Fibroblast of lung (primary cell): ENCODE data around the gene NUP160. TPM values are rescaled to one million over a fixed set of nuclear protein-coding genes. Genes with fewer than 3 reads are reported as not detected.

Experiments used
- DNase-seq, 2 donors: peaks; one replicate each; pipeline versions ENCODE4 v3.0.0 to v3.0.0-alpha.2; 2010; ENCODE audit warnings: low read depth in 2 of 2
- H2AFZ ChIP-seq: 2 replicates; pipeline ENCODE4 v1.5.1; 2012; ENCODE audit warnings: low read length, control low read depth, inconsistent platforms
- H3K27ac ChIP-seq: 2 replicates; pipeline ENCODE4 v1.5.1; 2011; ENCODE audit warnings: low read length, control low read depth; ENCODE audit not compliant: insufficient read depth
- H3K27me3 ChIP-seq: 2 replicates; pipeline ENCODE4 v1.5.1; 2011; ENCODE audit warnings: mild to moderate bottlenecking, low read length; ENCODE audit not compliant: control insufficient read depth, insufficient read depth
- H3K36me3 ChIP-seq: 2 replicates; pipeline ENCODE4 v1.5.1; 2011; ENCODE audit warnings: low read length; ENCODE audit not compliant: control insufficient read depth, insufficient read depth
- H3K4me1 ChIP-seq: 2 replicates; pipeline ENCODE4 v1.5.1; 2011; ENCODE audit warnings: low read length; ENCODE audit not compliant: control insufficient read depth, insufficient read depth; ENCODE audit errors: extremely low read depth
- H3K4me2 ChIP-seq: 2 replicates; pipeline ENCODE4 v1.5.1; 2011; ENCODE audit warnings: low read length, control low read depth; ENCODE audit not compliant: insufficient read depth; ENCODE audit errors: extremely low read depth
- H3K4me3 ChIP-seq, 4 experiments: fragments of 200-600 bp in 1 of 4; sonication (generic) in 1 of 4; replicated peaks in 1 of 4; 2 replicates each; pipeline ENCODE4 v1.5.1; 2011 to 2016; ENCODE audit warnings: low read length in 4 of 4, low read depth in 3 of 4, mild to moderate bottlenecking in 3 of 4, control low read depth in 2 of 4, inconsistent platforms in 1 of 4, mixed read lengths in 1 of 4; ENCODE audit not compliant: insufficient read depth in 1 of 4; ENCODE audit errors: control extremely low read depth in 1 of 4
- H3K79me2 ChIP-seq: 2 replicates; pipeline ENCODE4 v1.5.1; 2012; ENCODE audit warnings: mild to moderate bottlenecking, low read length, inconsistent platforms; ENCODE audit not compliant: control insufficient read depth, insufficient read depth
- H3K9ac ChIP-seq: 2 replicates; pipeline ENCODE4 v1.5.1; 2011; ENCODE audit warnings: mild to moderate bottlenecking, low read length, control low read depth; ENCODE audit not compliant: insufficient read depth
- H3K9me3 ChIP-seq: 2 replicates; pipeline ENCODE4 v1.5.1; 2012; ENCODE audit warnings: low read depth, low read length; ENCODE audit not compliant: control insufficient read depth, insufficient read depth
- H4K20me1 ChIP-seq: 2 replicates; pipeline ENCODE4 v1.5.1; 2011; ENCODE audit warnings: low read length; ENCODE audit not compliant: control insufficient read depth, insufficient read depth; ENCODE audit errors: extremely low read depth
- CTCF ChIP-seq, 2 donors: IDR thresholded peaks in 1 of 2; conservative IDR thresholded peaks in 1 of 2; 1 replicate in 1 of 2; 2 replicates in 1 of 2; pipeline ENCODE4 v1.5.1; 2011 to 2012; ENCODE audit warnings: low read length in 2 of 2, control low read depth in 1 of 2, inconsistent platforms in 1 of 2, low read depth in 1 of 2, mild to moderate bottlenecking in 1 of 2
- EZH2 ChIP-seq: IDR thresholded peaks from 2 replicates; pipeline ENCODE4 v1.5.1; 2012; ENCODE audit warnings: low read length, control low read depth, mild to moderate bottlenecking; ENCODE audit errors: missing control alignments
- polyA minus RNA-seq: library from RNA; depleted of rRNA, polyadenylated mRNA; stranded (reverse); fragments of >200 nt; gene quantifications from 2 replicates; pipeline ENCODE4 v1.2.3, GENCODE V29; 2011; ENCODE audit warnings: low replicate concordance
- polyA plus RNA-seq, 2 donors: library from polyadenylated mRNA; depleted of rRNA in 1 of 2; stranded (reverse) in 1 of 2; unstranded in 1 of 2; fragments of >200 nt; gene quantifications; 2 replicates each; pipeline ENCODE4 v1.2.1, GENCODE V29; 2011 to 2012; ENCODE audit warnings: missing spikeins in 1 of 2
- total RNA-seq: library from RNA; depleted of rRNA; stranded (reverse); fragments of >200 nt; gene quantifications from 2 replicates; pipeline ENCODE4 v1.2.1, GENCODE V29; 2014

Gene NUP160, protein sequence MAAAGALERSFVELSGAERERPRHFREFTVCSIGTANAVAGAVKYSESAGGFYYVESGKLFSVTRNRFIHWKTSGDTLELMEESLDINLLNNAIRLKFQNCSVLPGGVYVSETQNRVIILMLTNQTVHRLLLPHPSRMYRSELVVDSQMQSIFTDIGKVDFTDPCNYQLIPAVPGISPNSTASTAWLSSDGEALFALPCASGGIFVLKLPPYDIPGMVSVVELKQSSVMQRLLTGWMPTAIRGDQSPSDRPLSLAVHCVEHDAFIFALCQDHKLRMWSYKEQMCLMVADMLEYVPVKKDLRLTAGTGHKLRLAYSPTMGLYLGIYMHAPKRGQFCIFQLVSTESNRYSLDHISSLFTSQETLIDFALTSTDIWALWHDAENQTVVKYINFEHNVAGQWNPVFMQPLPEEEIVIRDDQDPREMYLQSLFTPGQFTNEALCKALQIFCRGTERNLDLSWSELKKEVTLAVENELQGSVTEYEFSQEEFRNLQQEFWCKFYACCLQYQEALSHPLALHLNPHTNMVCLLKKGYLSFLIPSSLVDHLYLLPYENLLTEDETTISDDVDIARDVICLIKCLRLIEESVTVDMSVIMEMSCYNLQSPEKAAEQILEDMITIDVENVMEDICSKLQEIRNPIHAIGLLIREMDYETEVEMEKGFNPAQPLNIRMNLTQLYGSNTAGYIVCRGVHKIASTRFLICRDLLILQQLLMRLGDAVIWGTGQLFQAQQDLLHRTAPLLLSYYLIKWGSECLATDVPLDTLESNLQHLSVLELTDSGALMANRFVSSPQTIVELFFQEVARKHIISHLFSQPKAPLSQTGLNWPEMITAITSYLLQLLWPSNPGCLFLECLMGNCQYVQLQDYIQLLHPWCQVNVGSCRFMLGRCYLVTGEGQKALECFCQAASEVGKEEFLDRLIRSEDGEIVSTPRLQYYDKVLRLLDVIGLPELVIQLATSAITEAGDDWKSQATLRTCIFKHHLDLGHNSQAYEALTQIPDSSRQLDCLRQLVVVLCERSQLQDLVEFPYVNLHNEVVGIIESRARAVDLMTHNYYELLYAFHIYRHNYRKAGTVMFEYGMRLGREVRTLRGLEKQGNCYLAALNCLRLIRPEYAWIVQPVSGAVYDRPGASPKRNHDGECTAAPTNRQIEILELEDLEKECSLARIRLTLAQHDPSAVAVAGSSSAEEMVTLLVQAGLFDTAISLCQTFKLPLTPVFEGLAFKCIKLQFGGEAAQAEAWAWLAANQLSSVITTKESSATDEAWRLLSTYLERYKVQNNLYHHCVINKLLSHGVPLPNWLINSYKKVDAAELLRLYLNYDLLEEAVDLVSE (N-terminal part only)
- 25.8 and 28.5 TPM in 2 replicates for total RNA-seq
- polyA plus RNA-seq, result 25.5 and 25.9 TPM in 2 replicates
- polyA plus RNA-seq (2012), result 18.0 and 18.5 TPM in 2 replicates
- polyA minus RNA-seq, result 21.7 and 23.5 TPM in 2 replicates

DNA sequence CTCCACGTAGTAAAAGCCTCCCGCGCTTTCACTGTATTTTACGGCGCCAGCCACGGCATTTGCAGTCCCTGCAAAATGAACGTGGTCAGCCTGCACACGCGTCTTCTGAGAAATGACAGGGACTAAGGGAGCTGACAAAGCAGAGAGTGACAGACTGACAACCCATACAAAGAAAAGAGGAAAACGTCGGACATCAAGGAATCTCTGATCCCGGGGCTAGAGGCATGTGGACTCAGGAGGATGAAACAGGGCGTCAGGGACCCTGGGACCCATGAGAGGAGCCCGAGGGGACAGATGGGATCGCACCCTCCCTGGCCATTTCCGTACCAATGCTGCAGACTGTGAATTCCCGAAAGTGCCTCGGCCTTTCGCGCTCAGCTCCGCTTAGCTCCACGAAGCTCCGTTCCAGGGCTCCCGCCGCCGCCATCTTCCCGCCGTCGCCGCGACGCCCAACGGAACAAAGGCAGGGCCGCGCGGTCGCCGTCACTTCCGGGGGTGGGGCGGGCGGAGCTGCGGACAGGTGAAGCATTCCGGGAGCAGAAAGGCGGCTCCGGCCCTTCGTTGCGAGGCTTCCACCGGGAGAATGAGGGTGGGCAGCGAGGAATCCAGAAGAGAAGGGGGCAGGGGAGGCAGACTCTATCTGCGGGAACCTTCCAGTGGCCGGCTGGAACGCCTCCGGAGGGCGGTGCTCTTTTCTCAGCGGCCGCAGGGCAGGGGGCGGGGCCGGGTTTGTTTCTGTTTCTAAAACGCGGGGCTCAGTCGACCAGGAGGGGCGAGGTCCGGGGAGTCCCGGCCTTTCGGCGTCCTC is at the start of gene NUP160:
NUP160 (minus strand) TSS at position 459 of the 808 bp plus-strand sequence; CDS start at position 427, 32 bp downstream.
- no peaks in the 10 kb centered on the region for H3K36me3 ChIP-seq
- H3K4me3 ChIP-seq, result peak within 1 kb of the TSS; percentile 80 to 95 (median 92)
- no peaks in the 10 kb centered on the region for H4K20me1 ChIP-seq
- H2AFZ ChIP-seq, result peak within 1 kb of the TSS; percentile 91
- DNase-seq, result peak; percentile 45 to 66
- H3K9ac ChIP-seq, result peak within 1 kb of the TSS; percentile 85
- peaks cover 8% of the 10 kb centered on the region for H3K4me1 ChIP-seq
- H3K27ac ChIP-seq, result peak within 1 kb of the TSS; percentile 92
- peaks cover 28% of the 10 kb centered on the region for H3K79me2 ChIP-seq
- H3K4me2 ChIP-seq, result peak within 1 kb of the TSS; percentile 99
- H3K9me3 ChIP-seq, result no peaks in the 10 kb centered on the region
- H3K27me3 ChIP-seq, result no peaks in the 10 kb centered on the region
- TF ChIP-seq EZH2, result no peak
- TF ChIP-seq CTCF (conservative IDR thresholded peaks at IDR 0.05 in 1 of 2, IDR thresholded peaks at IDR 0.05 in 1 of 2; ENCODE audit: low read depth in 1 of 2, low read length in 2 of 2), result no peak

GRCh38 chr11:47896199-47896598 is 48.0 kb upstream of the NUP160 start:
- Histone ChIP-seq H3K4me3 (no peak overlapping the region), H3K27ac (no peak overlapping the region), H3K36me3 (no peaks in the 10 kb centered on the region), H3K4me1 (no peaks in the 10 kb centered on the region), H3K9ac (no peak overlapping the region), H3K4me2 (no peak overlapping the region), H4K20me1 (no peaks in the 10 kb centered on the region), H3K79me2 (no peaks in the 10 kb centered on the region), H3K9me3 (no peaks in the 10 kb centered on the region), H2AFZ (no peak overlapping the region), H3K27me3 (no peaks in the 10 kb centered on the region)
- TF ChIP-seq EZH2 (no peak), CTCF (conservative IDR thresholded peaks at IDR 0.05 in 1 of 2, IDR thresholded peaks at IDR 0.05 in 1 of 2; ENCODE audit: low read depth in 1 of 2, low read length in 2 of 2) (no peak)
- no peak for DNase-seq
